HG03280 (cell line): ENCODE data around the gene HAPLN3.

Experiments
- ATAC-seq: cut with Tn5 transposase; IDR thresholded peaks from one replicate; pipeline ENCODE4 v1.9.1; 2021; ENCODE audit warnings: mild to moderate bottlenecking, moderate library complexity; ENCODE audit not compliant: unreplicated experiment

Gene HAPLN3

GRCh38 chr15:88865498-88866099 is 29.7 kb downstream of the HAPLN3 start:
- no peak for ATAC-seq

- no peak for ATAC-seq
These were observed 30.4 kb downstream of the HAPLN3 start for GRCh38 chr15:88864861-88865497.

- ATAC-seq, result no peak
These were observed 31.9 kb downstream of the HAPLN3 start for GRCh38 chr15:88863412-88863811.

GRCh38 chr15:88860212-88860611 is 35.1 kb downstream of the HAPLN3 start:
- ATAC-seq, result no peak

- ATAC-seq, result no peak
These were observed 35.8 kb downstream of the HAPLN3 start for GRCh38 chr15:88859550-88859949.

GRCh38 chr15:88858934-88859333 is 36.4 kb downstream of the HAPLN3 start:
- no peak for ATAC-seq

GRCh38 chr15:88852476-88852875 is 42.9 kb downstream of the HAPLN3 start:
- ATAC-seq, result no peak

GRCh38 chr15:88849376-88850072 is 45.8 kb downstream of the HAPLN3 start:
- no peak for ATAC-seq

- ATAC-seq, result no peak
These were observed 47.1 kb downstream of the HAPLN3 start for GRCh38 chr15:88848203-88848602.

GRCh38 chr15:88847144-88847543 is 48.2 kb downstream of the HAPLN3 start:
- ATAC-seq, result no peak

- ATAC-seq, result no peak
These were observed 49.7 kb downstream of the HAPLN3 start for GRCh38 chr15:88845616-88846015.

GRCh38 chr15:88844749-88845386 is 50.5 kb downstream of the HAPLN3 start:
- ATAC-seq, result no peak

- no peak for ATAC-seq
These were observed 52.0 kb downstream of the HAPLN3 start for GRCh38 chr15:88843334-88843733.

GRCh38 chr15:88842156-88842555 is 53.2 kb downstream of the HAPLN3 start:
- no peak for ATAC-seq

- no peak for ATAC-seq
These were observed 54.1 kb downstream of the HAPLN3 start for GRCh38 chr15:88841236-88841635.

- ATAC-seq, result no peak
These were observed 55.4 kb downstream of the HAPLN3 start for GRCh38 chr15:88839961-88840360.

GRCh38 chr15:88839146-88839545 is 56.2 kb downstream of the HAPLN3 start:
- no peak for ATAC-seq

- ATAC-seq, result no peak
These were observed 56.7 kb downstream of the HAPLN3 start for GRCh38 chr15:88838667-88839066.

GRCh38 chr15:88835646-88836045 is 59.7 kb downstream of the HAPLN3 start:
- ATAC-seq, result no peak

- ATAC-seq, result no peak
These were observed 60.2 kb downstream of the HAPLN3 start for GRCh38 chr15:88835119-88835518.

- no peak for ATAC-seq
These were observed 61.0 kb downstream of the HAPLN3 start for GRCh38 chr15:88834211-88834812.
